HG03457 (cell line): ENCODE measurements around the gene KNDC1.
"Not testable (repeated sequence)": the region's sequence is repeated elsewhere in the genome, so short reads cannot be mapped to it uniquely, and the experiment has no call there.

Experiments
- ATAC-seq: cut with Tn5 transposase; IDR thresholded peaks from one replicate; pipeline ENCODE4 v1.9.1; 2021; ENCODE audit warnings: moderate number of reproducible peaks; ENCODE audit not compliant: unreplicated experiment

KNDC1 gene

DNA sequence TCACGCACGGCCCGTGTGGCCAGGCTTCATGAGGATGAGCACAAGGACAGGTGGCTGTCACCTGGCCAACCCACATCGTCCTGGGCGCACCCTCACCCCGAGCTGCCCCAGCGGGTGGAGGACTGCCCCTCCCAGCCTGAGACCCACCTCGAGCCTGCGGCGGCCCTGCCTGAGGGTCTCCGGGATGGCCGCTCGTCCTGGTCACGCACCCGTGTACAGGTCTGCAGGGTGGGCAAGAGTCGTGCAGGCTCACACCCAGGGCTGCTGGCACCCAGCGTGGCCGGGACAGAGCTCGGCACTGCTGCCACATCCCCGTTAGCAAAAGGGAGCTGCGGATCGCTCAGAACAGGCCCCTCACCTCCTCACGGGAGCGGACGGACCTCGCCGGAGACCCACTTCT is 55.6 kb downstream of the KNDC1 start:
- ATAC-seq: no peak

DNA sequence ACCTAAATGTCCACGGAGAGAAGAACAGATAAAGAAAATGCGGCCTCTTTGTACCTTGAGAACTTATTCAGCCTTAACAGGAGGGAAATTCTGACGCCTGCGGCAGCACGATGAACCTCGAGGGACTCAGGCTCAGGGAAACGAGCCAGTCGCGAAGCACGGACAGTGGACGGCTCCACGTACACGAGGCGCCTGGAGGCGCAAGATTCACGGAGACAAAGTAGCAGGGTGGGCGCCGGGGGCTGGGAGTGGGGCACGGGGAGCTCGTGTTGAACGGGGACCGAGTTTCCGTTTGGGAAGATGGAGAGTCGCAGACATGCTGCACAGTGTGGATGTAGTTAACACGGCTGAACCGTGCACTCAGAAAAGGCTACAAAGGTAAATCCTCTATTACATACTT is 56.8 kb downstream of the KNDC1 start:
- no peak for ATAC-seq

DNA sequence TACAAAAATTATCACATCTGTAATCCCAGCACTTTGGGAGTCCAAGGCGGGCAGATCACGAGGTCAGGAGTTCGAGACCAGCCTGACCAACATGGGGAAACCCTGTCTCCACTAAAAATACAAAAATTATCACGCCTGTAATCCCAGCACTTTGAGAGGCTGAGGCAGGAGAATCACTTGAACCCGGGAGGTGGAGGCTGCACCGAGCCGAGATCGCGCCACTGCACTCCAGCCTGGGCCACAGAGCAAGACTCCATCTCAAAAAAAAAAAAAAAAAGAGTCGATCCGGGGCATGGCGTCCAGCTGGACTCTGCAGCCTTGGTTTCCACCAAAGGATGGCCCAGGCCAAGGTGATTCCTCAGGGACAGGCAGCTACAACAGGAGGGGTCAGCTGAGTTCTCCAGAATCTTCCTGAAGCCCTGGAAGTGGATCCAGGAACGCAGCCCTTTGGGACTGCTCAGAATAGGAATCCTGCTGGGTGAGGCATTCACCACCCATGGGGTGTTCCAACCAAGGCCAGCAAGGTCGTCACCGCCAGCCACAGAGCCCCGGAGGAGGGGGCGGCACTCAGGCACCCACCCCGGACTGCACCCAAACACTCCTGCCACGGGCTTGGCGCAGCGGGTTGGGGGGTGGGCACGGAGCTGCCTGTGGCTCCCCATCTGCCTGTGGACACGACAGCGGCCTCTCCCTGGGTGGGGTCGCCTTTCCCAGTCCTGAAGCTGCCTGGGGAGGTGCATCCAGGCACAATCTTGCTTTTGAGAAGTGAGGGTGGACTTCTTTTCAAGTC is 58.0 kb downstream of the KNDC1 start:
- no peak for ATAC-seq

DNA sequence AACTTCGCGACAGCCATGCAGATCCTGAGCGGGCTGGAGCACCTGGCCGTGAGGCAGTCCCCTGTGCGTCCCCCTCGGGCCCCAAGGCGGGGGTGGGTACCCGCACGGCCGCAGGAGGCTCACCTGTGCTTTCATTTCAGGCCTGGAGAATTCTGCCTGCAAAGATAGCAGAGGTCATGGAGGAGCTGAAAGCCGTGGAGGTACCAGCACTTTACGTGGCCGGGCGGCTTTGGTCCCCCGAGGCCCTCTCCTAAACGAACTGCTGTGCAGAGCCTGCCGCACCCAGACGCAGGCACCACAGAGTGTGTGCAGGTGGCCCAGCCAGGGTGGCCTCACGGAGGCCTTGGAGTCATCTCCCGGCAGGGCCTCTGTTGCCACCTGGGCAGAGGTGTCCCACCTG is 58.9 kb downstream of the KNDC1 start:
- no peak for ATAC-seq

DNA sequence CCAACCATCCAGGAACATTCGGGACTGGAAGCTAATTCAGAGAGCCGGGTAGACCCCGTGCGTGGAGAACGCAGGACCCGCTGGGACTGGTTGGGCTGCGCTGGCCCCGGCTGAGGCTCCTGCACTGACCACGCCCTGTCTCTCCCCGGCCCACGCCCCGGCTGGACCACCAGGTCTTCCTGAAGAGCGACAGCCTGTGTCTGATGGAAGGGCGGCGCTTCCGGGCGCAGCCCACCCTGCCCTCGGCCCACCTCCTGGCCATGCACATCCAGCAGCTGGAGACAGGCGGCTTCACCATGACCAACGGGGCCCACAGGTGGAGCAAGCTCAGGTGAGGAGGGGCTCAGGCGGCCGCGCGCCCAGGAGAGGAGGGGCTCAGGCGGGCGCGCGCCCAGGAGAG is 59.8 kb downstream of the KNDC1 start:
- ATAC-seq: no peak

DNA sequence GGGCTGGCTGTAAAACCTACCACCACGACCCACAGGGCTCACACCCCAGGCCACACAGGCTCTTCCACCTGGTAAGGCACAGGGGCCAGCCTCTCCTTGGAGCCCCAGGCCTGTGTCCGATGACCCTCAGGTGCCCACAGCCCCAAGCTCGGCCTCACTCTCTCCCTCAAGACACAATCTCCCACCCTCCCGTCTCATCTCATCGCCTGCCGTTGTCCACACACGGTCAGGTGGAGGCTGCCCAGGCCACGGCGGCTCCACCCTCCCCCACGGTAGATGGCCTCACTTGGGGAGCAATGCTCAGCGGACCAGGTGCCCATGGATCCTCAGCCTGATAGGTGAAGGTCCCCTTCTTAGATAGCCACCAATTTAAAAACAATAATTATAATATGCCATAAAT is 61.3 kb downstream of the KNDC1 start:
- ATAC-seq: no peak

GRCh38 chr10:133221756-133222155 is 61.7 kb downstream of the KNDC1 start:
- ATAC-seq: not testable (repeated sequence)

DNA sequence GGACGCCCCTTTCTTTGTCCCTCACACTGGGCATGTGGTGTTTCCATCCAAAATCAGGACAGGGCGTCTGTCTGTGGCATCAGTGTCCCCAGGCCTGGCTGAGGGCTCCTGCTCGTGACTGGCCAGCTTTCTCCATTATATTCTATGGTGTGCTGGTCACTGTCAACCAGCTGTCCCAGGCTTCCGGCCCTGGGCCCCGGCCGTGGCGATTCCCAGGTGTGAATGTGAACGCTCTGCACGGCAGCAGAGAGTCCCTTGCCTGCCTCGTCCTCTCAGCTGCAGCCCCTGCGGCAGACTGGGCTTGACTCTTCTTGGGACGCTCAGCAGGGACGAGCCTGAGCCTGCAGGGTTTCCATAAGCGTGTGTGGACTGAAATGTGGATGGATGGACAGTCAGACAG is 64.1 kb downstream of the KNDC1 start:
- no peak for ATAC-seq

DNA sequence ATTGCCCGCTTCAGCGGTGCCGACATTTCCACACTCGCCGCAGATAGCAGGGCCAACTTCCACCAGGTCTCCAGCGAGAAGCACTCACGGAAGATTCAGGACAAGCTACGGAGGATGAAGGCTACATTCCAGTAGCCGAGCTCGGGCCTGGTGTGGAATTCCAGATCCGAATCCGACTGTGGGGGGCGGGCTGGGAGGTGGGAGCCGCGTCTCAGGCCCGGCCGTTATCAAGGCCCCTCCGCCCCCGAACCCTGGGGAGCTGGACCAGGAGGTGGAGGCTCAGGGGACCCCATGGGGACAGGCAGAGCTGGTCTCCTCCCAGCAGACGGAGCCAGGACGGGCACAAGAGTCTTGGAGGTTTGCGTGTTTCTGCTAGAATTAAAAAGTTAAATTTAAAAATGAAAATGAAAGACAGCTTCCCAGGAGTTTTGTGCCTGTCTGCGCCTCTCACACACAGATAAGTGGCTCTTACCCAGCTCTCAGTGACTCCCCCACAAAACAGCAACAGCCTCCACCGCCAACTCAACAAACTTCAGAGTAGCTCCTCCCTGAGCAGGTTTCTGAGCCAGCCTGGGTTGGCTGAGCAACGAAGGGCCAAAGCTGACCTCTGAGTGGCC is 64.8 kb downstream of the KNDC1 start:
- no peak for ATAC-seq

GRCh38 chr10:133225707-133226191 is 65.7 kb downstream of the KNDC1 start:
- ATAC-seq: no peak

DNA sequence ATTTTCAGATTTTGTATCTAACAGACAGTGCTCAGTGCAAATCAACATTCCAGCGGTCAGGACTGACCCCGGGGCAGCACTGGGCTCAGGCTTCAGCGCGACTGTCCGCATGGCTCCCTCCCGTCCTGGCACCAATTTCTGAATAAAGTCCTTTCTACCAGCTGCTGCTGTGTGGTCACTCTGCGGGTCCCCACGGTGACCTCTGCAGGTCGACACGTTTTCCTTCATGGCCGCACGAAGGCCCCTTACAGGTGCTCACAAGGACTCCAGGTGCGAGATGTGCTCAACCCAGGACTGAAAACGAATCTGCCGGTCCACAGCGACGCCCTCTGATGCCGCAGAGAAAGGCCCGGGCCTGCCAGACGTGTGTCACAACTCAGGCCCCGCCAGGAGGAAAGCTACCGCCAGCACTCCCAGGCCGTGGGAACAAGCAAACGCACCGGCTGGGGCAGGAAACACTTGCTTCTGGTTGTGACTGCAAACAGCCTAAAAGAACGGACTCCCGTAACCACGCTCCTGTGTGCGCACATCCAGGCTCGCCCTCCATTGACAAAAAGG is 66.3 kb downstream of the KNDC1 start:
- no peak for ATAC-seq

DNA sequence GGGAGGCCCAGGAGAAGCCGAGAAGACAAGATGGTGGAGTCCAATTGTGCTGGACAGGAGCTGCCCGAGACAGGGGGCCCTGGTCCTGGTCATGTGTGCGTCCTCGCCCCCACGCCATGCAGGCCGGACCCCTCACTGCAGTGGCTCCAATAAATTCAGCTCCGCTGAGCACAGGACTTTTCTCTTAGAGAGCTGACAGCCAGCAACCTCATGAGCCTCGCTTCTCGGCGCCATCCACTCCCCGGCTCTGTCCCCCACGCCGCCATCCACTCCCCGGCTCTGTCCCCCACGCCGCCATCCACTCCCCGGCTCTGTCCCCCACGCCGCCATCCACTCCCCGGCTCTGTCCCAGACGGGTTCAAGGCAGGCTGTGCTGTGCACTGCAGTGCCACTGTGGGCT is 67.2 kb downstream of the KNDC1 start:
- ATAC-seq: no peak

- ATAC-seq: no peak
Measured at GRCh38 chr10:133229265-133230043, 69.4 kb downstream of the KNDC1 start.

GRCh38 chr10:133230044-133230361 is 70.0 kb downstream of the KNDC1 start, which contains the start of gene UTF1:
UTF1 (plus strand) TSS chr10:133230217; CDS start chr10:133230289, 72 bp downstream.
- ATAC-seq: no peak

DNA sequence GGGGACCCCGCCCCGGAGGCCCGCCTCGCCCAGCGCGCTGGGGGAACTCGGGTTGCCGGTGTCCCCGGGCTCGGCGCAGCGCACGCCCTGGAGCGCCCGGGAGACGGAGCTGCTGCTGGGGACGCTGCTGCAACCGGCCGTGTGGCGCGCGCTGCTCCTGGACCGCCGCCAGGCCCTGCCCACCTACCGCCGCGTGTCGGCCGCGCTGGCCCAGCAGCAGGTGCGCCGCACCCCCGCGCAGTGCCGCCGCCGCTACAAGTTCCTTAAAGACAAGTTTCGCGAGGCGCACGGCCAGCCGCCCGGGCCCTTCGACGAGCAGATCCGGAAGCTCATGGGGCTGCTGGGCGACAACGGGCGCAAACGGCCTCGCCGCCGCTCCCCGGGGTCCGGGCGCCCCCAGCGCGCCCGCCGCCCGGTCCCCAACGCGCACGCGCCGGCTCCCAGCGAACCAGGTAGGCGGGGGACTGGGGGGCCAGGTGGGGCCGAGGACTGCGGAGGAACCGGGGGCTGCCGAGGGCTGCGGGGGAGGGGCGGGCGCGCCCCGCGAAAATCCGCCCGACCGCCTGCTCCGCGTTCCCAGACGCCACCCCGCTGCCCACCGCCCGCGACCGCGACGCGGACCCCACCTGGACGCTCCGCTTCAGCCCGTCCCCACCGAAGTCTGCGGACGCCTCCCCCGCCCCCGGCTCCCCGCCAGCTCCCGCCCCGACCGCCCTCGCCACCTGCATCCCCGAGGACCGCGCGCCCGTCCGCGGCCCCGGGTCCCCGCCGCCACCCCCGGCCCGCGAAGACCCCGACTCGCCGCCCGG is 70.6 kb downstream of the KNDC1 start:
- ATAC-seq: no peak

- ATAC-seq: no peak
Measured at GRCh38 chr10:133231244-133231945, 71.4 kb downstream of the KNDC1 start.

DNA sequence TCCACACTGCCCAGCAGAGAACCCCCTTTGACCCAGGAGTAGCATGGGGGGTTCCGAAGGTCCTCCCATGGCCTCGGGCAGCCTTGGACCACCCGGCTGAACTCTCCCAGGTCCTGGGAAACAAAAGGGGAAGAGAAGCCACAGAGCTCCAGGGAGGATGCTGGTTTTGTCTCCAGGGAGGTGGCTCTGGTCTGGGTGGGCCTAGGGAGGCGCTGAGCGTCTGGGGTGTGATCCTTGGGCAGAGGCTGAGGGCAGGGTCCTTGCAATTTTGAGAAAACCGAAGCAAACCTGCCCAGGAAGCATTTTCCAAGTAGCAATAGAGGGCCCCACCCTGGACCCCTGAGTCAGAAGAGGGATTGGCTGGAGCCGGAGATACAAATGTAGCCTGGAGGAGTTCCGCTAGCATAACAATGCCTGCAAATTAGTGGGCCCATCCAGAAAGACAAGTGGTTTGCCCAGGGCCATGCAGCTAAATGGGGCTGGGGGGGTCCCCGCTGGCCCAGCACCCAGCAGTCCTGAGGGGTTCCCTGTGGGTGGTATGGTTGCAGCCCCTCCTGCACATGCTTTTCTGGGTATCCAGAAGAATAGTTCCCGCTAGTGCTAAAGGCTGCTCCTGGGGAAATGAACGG is 72.0 kb downstream of the KNDC1 start:
- ATAC-seq: no peak

GRCh38 chr10:133234796-133235195 is 74.8 kb downstream of the KNDC1 start:
- ATAC-seq: not testable (repeated sequence)

DNA sequence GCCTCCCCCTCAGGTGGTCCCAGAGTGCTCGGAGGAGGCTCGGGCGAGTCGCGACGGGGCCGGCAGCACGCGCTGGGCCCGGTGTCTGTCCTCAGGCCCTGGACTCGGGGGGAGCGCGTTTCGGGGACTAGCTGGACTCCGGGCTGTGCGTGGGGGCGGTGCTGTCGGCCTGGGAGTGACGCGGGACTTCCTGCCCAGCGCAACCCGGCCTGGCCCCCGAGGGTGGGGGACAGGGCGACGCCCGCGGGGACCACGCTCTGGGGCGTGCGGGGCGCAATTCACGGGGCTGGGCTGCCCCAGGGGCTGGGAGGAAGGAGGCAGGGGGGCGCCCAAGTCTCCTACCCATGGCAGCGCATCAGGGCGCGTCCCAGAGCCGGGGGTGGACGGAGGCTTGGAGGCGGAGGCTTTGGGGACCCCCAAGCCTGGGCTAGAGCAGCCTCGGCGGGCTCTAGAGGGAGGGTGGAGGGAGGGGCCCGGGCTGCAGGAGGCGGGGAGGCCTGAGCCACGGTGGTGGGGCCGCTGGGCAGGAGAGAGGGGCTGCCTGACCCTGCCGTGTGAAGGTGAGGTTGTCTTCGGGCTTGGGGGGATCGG is 75.3 kb downstream of the KNDC1 start:
- no peak for ATAC-seq
